HEK293T (cell line): ENCODE measurements around the gene SNRNP48.

Experiments
- CTCF ChIA-PET: fragments of 350-600 bp; formaldehyde crosslinking; extraction: SDS; loops from one replicate; lab custom pipeline; 2021; ENCODE audit warnings: antibody characterized with exemption, inconsistent platforms; lab: Yijun Ruan, JAX
- POLR2A ChIA-PET: fragments of 350-600 bp; formaldehyde crosslinking; extraction: SDS; loops from one replicate; lab custom pipeline; 2020; ENCODE audit warnings: antibody characterized with exemption, inconsistent platforms; lab: Yijun Ruan, JAX
- DNase-seq: peaks from one replicate; pipeline ENCODE4 v3.0.0; 2012; ENCODE audit warnings: mixed read lengths; ENCODE audit errors: extremely low spot score
- ARNT ChIP-seq: fragments of 450-650 bp; IDR thresholded peaks from 2 replicates; pipeline ENCODE4 v1.6.1; 2017; ENCODE audit warnings: mild to moderate bottlenecking
- BHLHE40 ChIP-seq: fragments of 450-650 bp; IDR thresholded peaks from 2 replicates; pipeline ENCODE4 v1.6.1; 2016; ENCODE audit warnings: mild to moderate bottlenecking, moderate library complexity, borderline replicate concordance
- CTBP1 ChIP-seq: fragments of 450-650 bp; IDR thresholded peaks from 2 replicates; pipeline ENCODE4 v1.6.1; 2016; ENCODE audit warnings: borderline replicate concordance
- ELF4 ChIP-seq: fragments of 450-650 bp; IDR thresholded peaks from 2 replicates; pipeline ENCODE4 v1.6.1; 2017; ENCODE audit warnings: antibody characterized with exemption
- FOXA1 ChIP-seq: fragments of 450-650 bp; IDR thresholded peaks from 2 replicates; pipeline ENCODE4 v1.6.1; 2016; ENCODE audit warnings: mild to moderate bottlenecking
- FOXK2 ChIP-seq: fragments of 450-650 bp; IDR thresholded peaks from 2 replicates; pipeline ENCODE4 v1.6.1; 2016; ENCODE audit warnings: mild to moderate bottlenecking
- FOXM1 ChIP-seq: fragments of 450-650 bp; IDR thresholded peaks from 2 replicates; pipeline ENCODE4 v1.6.1; 2017; ENCODE audit warnings: mild to moderate bottlenecking, borderline replicate concordance
- HDGF ChIP-seq: fragments of 450-650 bp; IDR thresholded peaks from 2 replicates; pipeline ENCODE4 v1.6.1; 2017; ENCODE audit warnings: antibody characterized with exemption, borderline replicate concordance
- L3MBTL2 ChIP-seq: fragments of 450-650 bp; conservative IDR thresholded peaks from 2 replicates; pipeline ENCODE4 v1.6.1; 2016; ENCODE audit warnings: mild to moderate bottlenecking
- LEF1 ChIP-seq: fragments of 450-650 bp; IDR thresholded peaks from 2 replicates; pipeline ENCODE4 v1.6.1; 2017; ENCODE audit warnings: mild to moderate bottlenecking, borderline replicate concordance
- NFRKB ChIP-seq: fragments of 450-650 bp; IDR thresholded peaks from 2 replicates; pipeline ENCODE4 v1.6.1; 2016; ENCODE audit warnings: mild to moderate bottlenecking, moderate library complexity
- PKNOX1 ChIP-seq: fragments of 450-650 bp; IDR thresholded peaks from 2 replicates; pipeline ENCODE4 v1.6.1; 2016
- SP1 ChIP-seq: fragments of 450-650 bp; IDR thresholded peaks from 2 replicates; pipeline ENCODE4 v1.6.1; 2017
- SUZ12 ChIP-seq: fragments of 450-650 bp; IDR thresholded peaks from 2 replicates; pipeline ENCODE4 v1.6.1; 2016; ENCODE audit warnings: mild to moderate bottlenecking
- TARDBP ChIP-seq: fragments of 450-650 bp; IDR thresholded peaks from 2 replicates; pipeline ENCODE4 v1.6.1; 2016
- ZNF384 ChIP-seq: fragments of 450-650 bp; IDR thresholded peaks from 2 replicates; pipeline ENCODE4 v1.6.1; 2016

SNRNP48 gene

GRCh38 chr6:7650878-7651277, 60.9 kb downstream of the SNRNP48 start:
- POLR2A ChIA-PET = no interaction called here
- CTCF ChIA-PET = interaction anchor here (0.7 kb wide), 1 partner anchor 22 kb away, joined by 3 read pairs; no protein-coding TSS in a partner anchor
- TF ChIP-seq ZNF384 (no peak), FOXA1 (no peak), FOXM1 (no peak), LEF1 (no peak), PKNOX1 (no peak), L3MBTL2 (no peak), ARNT (no peak), HDGF (no peak), SP1 (no peak), ELF4 (no peak), TARDBP (no peak), SUZ12 (no peak), NFRKB (no peak)
- DNase-seq = no peak

GRCh38 chr6:7652957-7653356, 63.0 kb downstream of the SNRNP48 start:
- POLR2A ChIA-PET = interaction anchor here (0.7 kb wide), 1 partner anchor 488 kb away, joined by 3 read pairs; no protein-coding TSS in a partner anchor
- TF ChIP-seq LEF1 = no peak
- TF ChIP-seq CTBP1 = no peak
- TF ChIP-seq ZNF384 = no peak
- TF ChIP-seq HDGF = no peak
- no peak for TF ChIP-seq NFRKB
- no peak for TF ChIP-seq ARNT
- TF ChIP-seq SUZ12 = no peak
- CTCF ChIA-PET = no interaction called here
- no peak for DNase-seq

- TF ChIP-seq BHLHE40 (no peak), SUZ12 (no peak), ELF4 (no peak), SP1 (no peak), FOXA1 (no peak), CTBP1 (no peak), L3MBTL2 (no peak), FOXM1 (no peak)
- ChIA-PET CTCF (no interaction called here), POLR2A (no interaction called here)
- no peak for DNase-seq
Measured at GRCh38 chr6:7656355-7656754, 66.4 kb downstream of the SNRNP48 start.

GRCh38 chr6:7658543-7658942, 68.5 kb downstream of the SNRNP48 start:
- DNase-seq = no peak
- CTCF ChIA-PET = no interaction called here
- TF ChIP-seq L3MBTL2 (no peak), LEF1 (no peak), HDGF (no peak), NFRKB (no peak), FOXK2 (no peak), TARDBP (no peak), ZNF384 (no peak), FOXA1 (no peak), PKNOX1 (no peak), FOXM1 (no peak), SUZ12 (no peak), ELF4 (no peak), ARNT (no peak), CTBP1 (no peak), SP1 (no peak)
- POLR2A ChIA-PET = no interaction called here

GRCh38 chr6:7661364-7661763, 71.4 kb downstream of the SNRNP48 start:
- no peak for DNase-seq
- CTCF ChIA-PET = no interaction called here
- POLR2A ChIA-PET = no interaction called here
- TF ChIP-seq ZNF384 (no peak), SUZ12 (no peak), L3MBTL2 (no peak), LEF1 (no peak), BHLHE40 (no peak), ELF4 (no peak), FOXM1 (no peak), FOXA1 (no peak), CTBP1 (no peak), HDGF (no peak), TARDBP (no peak), NFRKB (no peak), FOXK2 (no peak), SP1 (no peak), PKNOX1 (no peak), ARNT (no peak)
